Stimulated activated CD4-positive, alpha-beta T cell treated with anti-CD3 and anti-CD28 coated beads, TNF-alpha, amount 100 ng/mL, for 4 hours (primary cell): ENCODE measurements around the gene TTC38.
A peak's percentile ranks its signal among the peaks of the same experiment; 100 is the strongest.

ENCODE experiments used
- DNase-seq, 3 experiments: peaks; one replicate each; pipeline ENCODE4 v3.0.0-alpha.2; 2020; ENCODE audit warnings: low read depth in 3 of 3

Gene TTC38

GRCh38 chr22:46327691-46328465 lies 60.1 kb downstream of the TTC38 start:
- no peak for DNase-seq

- no peak for DNase-seq
Observed at GRCh38 chr22:46328797-46329196, 61.0 kb downstream of the TTC38 start.

GRCh38 chr22:46329616-46330015 lies 61.8 kb downstream of the TTC38 start:
- DNase-seq: no peak

- no peak for DNase-seq
Observed at GRCh38 chr22:46330426-46330825, 62.6 kb downstream of the TTC38 start.

GRCh38 chr22:46331496-46331895 lies 63.7 kb downstream of the TTC38 start:
- DNase-seq: no peak

GRCh38 chr22:46335201-46336118 lies 67.7 kb downstream of the TTC38 start, which contains the start of gene TRMU:
Gene TRMU, plus strand, starts transcription at chr22:46335714. Its CDS starts 51 bp downstream, at chr22:46335765.
- peak; percentile 41 to 70 (median 42) for DNase-seq

- no peak for DNase-seq
Observed at GRCh38 chr22:46336119-46337078, 68.6 kb downstream of the TTC38 start.

GRCh38 chr22:46337870-46338269 lies 70.1 kb downstream of the TTC38 start:
- no peak for DNase-seq

GRCh38 chr22:46338636-46339035 lies 70.8 kb downstream of the TTC38 start:
- no peak for DNase-seq

GRCh38 chr22:46339956-46340355 lies 72.1 kb downstream of the TTC38 start:
- DNase-seq: no peak

- DNase-seq: no peak
Observed at GRCh38 chr22:46340676-46341075, 72.9 kb downstream of the TTC38 start.
